Liver (tissue), 9 donors: Measurements from ENCODE around the gene PROKR1. TPM values are rescaled to one million over a fixed set of nuclear protein-coding genes. Genes with fewer than 3 reads are reported as not detected.

Experiments used
- DNase-seq: peaks from one replicate; pipeline ENCODE4 v3.0.0-alpha.2; 2017; ENCODE audit warnings: low spot score
- H3K27ac ChIP-seq, 2 donors: one replicate each; pipeline ENCODE4 v1.7.0; 2013; ENCODE audit warnings: inconsistent platforms in 2 of 2, low read length in 2 of 2, control low read depth in 1 of 2, low read depth in 1 of 2, mild to moderate bottlenecking in 1 of 2
- H3K27me3 ChIP-seq, 4 donors: one replicate each; pipeline versions ENCODE4 v1.6.1 to v1.7.0; 2013; ENCODE audit warnings: low read length in 3 of 4, inconsistent platforms in 1 of 4, mild to moderate bottlenecking in 1 of 4, moderate library complexity in 1 of 4; ENCODE audit not compliant: control insufficient read depth in 4 of 4, insufficient read depth in 4 of 4
- H3K36me3 ChIP-seq, 4 donors: one replicate each; pipeline versions ENCODE4 v1.6.1 to v1.7.0; 2013; ENCODE audit warnings: low read length in 3 of 4, mild to moderate bottlenecking in 3 of 4, low read depth in 1 of 4, moderate library complexity in 1 of 4; ENCODE audit not compliant: control insufficient read depth in 4 of 4, insufficient read depth in 3 of 4
- H3K4me1 ChIP-seq, 4 donors: one replicate each; pipeline versions ENCODE4 v1.6.1 to v1.7.0; 2013; ENCODE audit warnings: low read length in 3 of 4, mild to moderate bottlenecking in 3 of 4, moderate library complexity in 1 of 4; ENCODE audit not compliant: control insufficient read depth in 4 of 4, insufficient read depth in 4 of 4
- H3K4me3 ChIP-seq, 3 donors: one replicate each; pipeline versions ENCODE4 v1.6.1 to v1.7.0; 2013; ENCODE audit warnings: low read length in 3 of 3, control low read depth in 1 of 3, low read depth in 1 of 3, mild to moderate bottlenecking in 1 of 3
- H3K9ac ChIP-seq, 2 donors: one replicate each; pipeline ENCODE4 v1.7.0; 2013; ENCODE audit warnings: low read length in 2 of 2, mild to moderate bottlenecking in 2 of 2, moderate library complexity in 2 of 2, control low read depth in 1 of 2, low read depth in 1 of 2
- H3K9me3 ChIP-seq, 4 donors: one replicate each; pipeline versions ENCODE4 v1.6.1 to v1.7.0; 2013; ENCODE audit warnings: low read length in 3 of 4; ENCODE audit not compliant: control insufficient read depth in 4 of 4
- EGR1 ChIP-seq, 2 donors: IDR thresholded peaks; 2 replicates each; pipeline ENCODE4 v1.6.1; 2016 to 2018; ENCODE audit warnings: antibody characterized with exemption in 2 of 2, low read depth in 2 of 2
- FOXA1 ChIP-seq: IDR thresholded peaks from 2 replicates; pipeline ENCODE4 v1.6.1; 2016; ENCODE audit warnings: antibody characterized with exemption
- FOXA2 ChIP-seq: IDR thresholded peaks from 2 replicates; pipeline ENCODE4 v1.6.1; 2016; ENCODE audit warnings: antibody characterized with exemption
- GABPA ChIP-seq, 2 donors: IDR thresholded peaks in 1 of 2; conservative IDR thresholded peaks in 1 of 2; 2 replicates each; pipeline ENCODE4 v1.6.1; 2016; ENCODE audit warnings: antibody characterized with exemption in 2 of 2, mild to moderate bottlenecking in 1 of 2, moderate library complexity in 1 of 2
- HNF4G ChIP-seq: IDR thresholded peaks from 2 replicates; pipeline ENCODE4 v1.6.1; 2016; ENCODE audit warnings: antibody characterized with exemption
- MAX ChIP-seq: IDR thresholded peaks from 2 replicates; pipeline ENCODE4 v1.6.1; 2016; ENCODE audit warnings: antibody characterized with exemption
- RAD21 ChIP-seq, 2 donors: IDR thresholded peaks; 2 replicates each; pipeline ENCODE4 v1.6.1; 2016; ENCODE audit warnings: antibody characterized with exemption in 2 of 2, mild to moderate bottlenecking in 2 of 2
- RXRA ChIP-seq, 2 donors: IDR thresholded peaks; 2 replicates each; pipeline ENCODE4 v1.6.1; 2017 to 2018; ENCODE audit warnings: antibody characterized with exemption in 2 of 2, mild to moderate bottlenecking in 1 of 2
- TAF1 ChIP-seq: conservative IDR thresholded peaks from 2 replicates; pipeline ENCODE4 v1.6.1; 2016; ENCODE audit warnings: antibody characterized with exemption, mild to moderate bottlenecking
- YY1 ChIP-seq: IDR thresholded peaks from 2 replicates; pipeline ENCODE4 v1.6.1; 2016; ENCODE audit warnings: antibody characterized with exemption, mild to moderate bottlenecking
- WGBS: extraction: QIAGEN DNeasy Blood & Tissue Kit; methylation state at CpG from one replicate; pipeline ENCODE4 v1.1.7; 2013; 5-methylcytosine and 5-hydroxymethylcytosine counted together
- polyA plus RNA-seq, 2 donors: library from polyadenylated mRNA; stranded (reverse) in 1 of 2; unstranded in 1 of 2; fragments of 200-250 nt in 1 of 2; fragments of >200 nt in 1 of 2; fragmentation: Nextera tagmentation in 1 of 2; extraction: Ambion mirVana in 1 of 2; gene quantifications; one replicate each; pipeline versions ENCODE4 v1.2.1 to v1.2.3, GENCODE V29; 2013 to 2015
- total RNA-seq, 2 donors: library from RNA; depleted of rRNA; stranded (reverse); fragments of >200 nt; gene quantifications; one replicate each; pipeline ENCODE4 v1.2.3, GENCODE V29; 2014
- TF ChIP-seq, protein P1 (sequence below): fragments of 150-350 bp; IDR thresholded peaks from 2 replicates; pipeline ENCODE4 v1.5.1; 2017; ENCODE audit warnings: improper control_type of control experiment, low read depth, low read length; ENCODE audit not compliant: missing input control
- TF ChIP-seq, protein P2 (sequence below): IDR thresholded peaks from 2 replicates; pipeline ENCODE4 v1.6.1; 2016; ENCODE audit warnings: antibody characterized with exemption, mild to moderate bottlenecking
- TF ChIP-seq, protein P3 (sequence below): IDR thresholded peaks from 2 replicates; pipeline ENCODE4 v1.6.1; 2016; ENCODE audit warnings: antibody characterized with exemption
- donor health status: healthy.
- donor health status: healthy.
- donor health status: healthy.
- donor health status: healthy.
- donor health status: healthy.

PROKR1 gene
- total and polyA plus RNA-seq, 4 donors, result 0.02 to 0.05 TPM; not detected in 2

DNA sequence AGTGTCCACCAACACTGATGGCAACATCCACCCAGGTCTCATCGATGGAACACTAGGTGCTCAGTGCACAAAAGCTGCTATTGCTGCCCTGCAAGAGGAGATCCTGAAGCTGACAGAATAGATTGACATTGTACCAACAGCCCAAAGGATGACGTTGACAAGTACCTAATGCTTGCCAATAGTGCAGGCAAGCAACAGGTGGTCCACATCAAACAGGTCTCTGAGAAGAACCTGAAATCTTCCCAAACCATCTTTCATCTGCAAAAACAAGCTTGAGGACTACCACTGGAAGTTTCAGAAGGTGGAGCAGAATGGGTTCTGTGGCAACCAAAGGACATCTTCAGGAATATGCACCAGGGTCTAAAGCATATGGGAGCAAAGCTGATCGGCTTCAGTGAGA, 15.8 kb upstream of the PROKR1 start:
- Histone ChIP-seq H3K4me1 (no peaks in the 10 kb centered on the region), H3K9ac (no peak overlapping the region), H3K9me3 (peaks cover 0 to 3% (median 0%) of the 10 kb centered on the region in 4 donors), H3K27me3 (no peaks in the 10 kb centered on the region), H3K4me3 (no peak overlapping the region), H3K27ac (no peak overlapping the region), H3K36me3 (no peaks in the 10 kb centered on the region)
- TF ChIP-seq, protein P1, sequence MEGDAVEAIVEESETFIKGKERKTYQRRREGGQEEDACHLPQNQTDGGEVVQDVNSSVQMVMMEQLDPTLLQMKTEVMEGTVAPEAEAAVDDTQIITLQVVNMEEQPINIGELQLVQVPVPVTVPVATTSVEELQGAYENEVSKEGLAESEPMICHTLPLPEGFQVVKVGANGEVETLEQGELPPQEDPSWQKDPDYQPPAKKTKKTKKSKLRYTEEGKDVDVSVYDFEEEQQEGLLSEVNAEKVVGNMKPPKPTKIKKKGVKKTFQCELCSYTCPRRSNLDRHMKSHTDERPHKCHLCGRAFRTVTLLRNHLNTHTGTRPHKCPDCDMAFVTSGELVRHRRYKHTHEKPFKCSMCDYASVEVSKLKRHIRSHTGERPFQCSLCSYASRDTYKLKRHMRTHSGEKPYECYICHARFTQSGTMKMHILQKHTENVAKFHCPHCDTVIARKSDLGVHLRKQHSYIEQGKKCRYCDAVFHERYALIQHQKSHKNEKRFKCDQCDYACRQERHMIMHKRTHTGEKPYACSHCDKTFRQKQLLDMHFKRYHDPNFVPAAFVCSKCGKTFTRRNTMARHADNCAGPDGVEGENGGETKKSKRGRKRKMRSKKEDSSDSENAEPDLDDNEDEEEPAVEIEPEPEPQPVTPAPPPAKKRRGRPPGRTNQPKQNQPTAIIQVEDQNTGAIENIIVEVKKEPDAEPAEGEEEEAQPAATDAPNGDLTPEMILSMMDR, result no peak
- DNase-seq, result no peak
- 89% methylated on average over 3 of the region's 3 CpGs for WGBS

- no peaks in the 10 kb centered on the region for H3K36me3 ChIP-seq
- no peaks in the 10 kb centered on the region for H3K4me1 ChIP-seq
- TF ChIP-seq HNF4G (no peak), TAF1 (no peak), YY1 (no peak), GABPA (IDR thresholded peaks at IDR 0.05 in 1 of 2, conservative IDR thresholded peaks at IDR 0.05 in 1 of 2) (no peak), RXRA (IDR thresholded peaks at IDR 0.05) (no peak), FOXA1 (no peak), RAD21 (IDR thresholded peaks at IDR 0.05) (no peak), EGR1 (IDR thresholded peaks at IDR 0.05; ENCODE audit: low read depth in 2 of 2) (no peak), MAX (no peak), FOXA2 (no peak)
- TF ChIP-seq, protein P1, result no peak
- TF ChIP-seq, protein P2, sequence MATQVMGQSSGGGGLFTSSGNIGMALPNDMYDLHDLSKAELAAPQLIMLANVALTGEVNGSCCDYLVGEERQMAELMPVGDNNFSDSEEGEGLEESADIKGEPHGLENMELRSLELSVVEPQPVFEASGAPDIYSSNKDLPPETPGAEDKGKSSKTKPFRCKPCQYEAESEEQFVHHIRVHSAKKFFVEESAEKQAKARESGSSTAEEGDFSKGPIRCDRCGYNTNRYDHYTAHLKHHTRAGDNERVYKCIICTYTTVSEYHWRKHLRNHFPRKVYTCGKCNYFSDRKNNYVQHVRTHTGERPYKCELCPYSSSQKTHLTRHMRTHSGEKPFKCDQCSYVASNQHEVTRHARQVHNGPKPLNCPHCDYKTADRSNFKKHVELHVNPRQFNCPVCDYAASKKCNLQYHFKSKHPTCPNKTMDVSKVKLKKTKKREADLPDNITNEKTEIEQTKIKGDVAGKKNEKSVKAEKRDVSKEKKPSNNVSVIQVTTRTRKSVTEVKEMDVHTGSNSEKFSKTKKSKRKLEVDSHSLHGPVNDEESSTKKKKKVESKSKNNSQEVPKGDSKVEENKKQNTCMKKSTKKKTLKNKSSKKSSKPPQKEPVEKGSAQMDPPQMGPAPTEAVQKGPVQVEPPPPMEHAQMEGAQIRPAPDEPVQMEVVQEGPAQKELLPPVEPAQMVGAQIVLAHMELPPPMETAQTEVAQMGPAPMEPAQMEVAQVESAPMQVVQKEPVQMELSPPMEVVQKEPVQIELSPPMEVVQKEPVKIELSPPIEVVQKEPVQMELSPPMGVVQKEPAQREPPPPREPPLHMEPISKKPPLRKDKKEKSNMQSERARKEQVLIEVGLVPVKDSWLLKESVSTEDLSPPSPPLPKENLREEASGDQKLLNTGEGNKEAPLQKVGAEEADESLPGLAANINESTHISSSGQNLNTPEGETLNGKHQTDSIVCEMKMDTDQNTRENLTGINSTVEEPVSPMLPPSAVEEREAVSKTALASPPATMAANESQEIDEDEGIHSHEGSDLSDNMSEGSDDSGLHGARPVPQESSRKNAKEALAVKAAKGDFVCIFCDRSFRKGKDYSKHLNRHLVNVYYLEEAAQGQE, result no peak
- TF ChIP-seq, protein P3, sequence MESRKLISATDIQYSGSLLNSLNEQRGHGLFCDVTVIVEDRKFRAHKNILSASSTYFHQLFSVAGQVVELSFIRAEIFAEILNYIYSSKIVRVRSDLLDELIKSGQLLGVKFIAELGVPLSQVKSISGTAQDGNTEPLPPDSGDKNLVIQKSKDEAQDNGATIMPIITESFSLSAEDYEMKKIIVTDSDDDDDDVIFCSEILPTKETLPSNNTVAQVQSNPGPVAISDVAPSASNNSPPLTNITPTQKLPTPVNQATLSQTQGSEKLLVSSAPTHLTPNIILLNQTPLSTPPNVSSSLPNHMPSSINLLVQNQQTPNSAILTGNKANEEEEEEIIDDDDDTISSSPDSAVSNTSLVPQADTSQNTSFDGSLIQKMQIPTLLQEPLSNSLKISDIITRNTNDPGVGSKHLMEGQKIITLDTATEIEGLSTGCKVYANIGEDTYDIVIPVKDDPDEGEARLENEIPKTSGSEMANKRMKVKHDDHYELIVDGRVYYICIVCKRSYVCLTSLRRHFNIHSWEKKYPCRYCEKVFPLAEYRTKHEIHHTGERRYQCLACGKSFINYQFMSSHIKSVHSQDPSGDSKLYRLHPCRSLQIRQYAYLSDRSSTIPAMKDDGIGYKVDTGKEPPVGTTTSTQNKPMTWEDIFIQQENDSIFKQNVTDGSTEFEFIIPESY, result no peak
- 81% methylated on average over 3 of the region's 3 CpGs for WGBS
- no peak overlapping the region for H3K9ac ChIP-seq
- H3K27me3 ChIP-seq, result no peaks in the 10 kb centered on the region
- DNase-seq, result no peak
- no peak overlapping the region for H3K27ac ChIP-seq
- no peaks in the 10 kb centered on the region for H3K9me3 ChIP-seq
- no peak overlapping the region for H3K4me3 ChIP-seq
Measured at GRCh38 chr2:68632021-68632420, 11.4 kb upstream of the PROKR1 start.
